HG03378 (cell line): ENCODE results near the gene KCTD17.

Experiments
- ATAC-seq: cut with Tn5 transposase; IDR thresholded peaks from one replicate; pipeline ENCODE4 v1.9.1; 2021; ENCODE audit warnings: mild to moderate bottlenecking, moderate library complexity; ENCODE audit not compliant: unreplicated experiment

KCTD17 gene

DNA sequence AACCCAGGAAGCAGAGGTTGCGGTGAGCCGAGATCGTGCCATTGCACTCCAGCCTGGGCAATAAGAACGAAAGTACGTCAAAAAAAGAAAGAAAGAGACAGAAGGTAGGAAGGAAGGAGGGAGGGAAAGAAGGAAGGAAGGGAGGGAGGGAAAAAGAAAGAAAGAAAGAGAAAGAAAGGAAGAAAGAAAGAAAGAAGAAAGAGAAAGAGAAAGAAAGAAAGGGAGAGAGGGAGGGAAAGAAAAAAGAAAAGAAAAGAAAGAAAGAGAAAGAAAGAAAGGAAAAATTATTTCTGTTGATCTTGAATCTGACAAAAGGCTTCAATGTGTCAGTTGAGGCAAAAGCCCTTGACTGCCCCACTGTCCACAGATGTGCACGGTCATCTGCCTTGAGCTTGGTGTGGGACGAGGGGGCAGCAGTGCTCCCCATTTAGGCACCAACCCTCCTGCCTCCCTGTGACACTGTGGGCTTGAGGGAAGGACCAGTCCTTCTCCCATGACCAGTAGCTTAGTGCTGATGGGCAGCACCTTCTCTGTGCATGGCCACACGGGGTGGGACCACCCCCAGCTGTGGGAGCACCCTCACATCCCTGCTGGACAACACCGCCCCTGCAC is 24.4 kb downstream of the KCTD17 start:
- ATAC-seq: no peak

DNA sequence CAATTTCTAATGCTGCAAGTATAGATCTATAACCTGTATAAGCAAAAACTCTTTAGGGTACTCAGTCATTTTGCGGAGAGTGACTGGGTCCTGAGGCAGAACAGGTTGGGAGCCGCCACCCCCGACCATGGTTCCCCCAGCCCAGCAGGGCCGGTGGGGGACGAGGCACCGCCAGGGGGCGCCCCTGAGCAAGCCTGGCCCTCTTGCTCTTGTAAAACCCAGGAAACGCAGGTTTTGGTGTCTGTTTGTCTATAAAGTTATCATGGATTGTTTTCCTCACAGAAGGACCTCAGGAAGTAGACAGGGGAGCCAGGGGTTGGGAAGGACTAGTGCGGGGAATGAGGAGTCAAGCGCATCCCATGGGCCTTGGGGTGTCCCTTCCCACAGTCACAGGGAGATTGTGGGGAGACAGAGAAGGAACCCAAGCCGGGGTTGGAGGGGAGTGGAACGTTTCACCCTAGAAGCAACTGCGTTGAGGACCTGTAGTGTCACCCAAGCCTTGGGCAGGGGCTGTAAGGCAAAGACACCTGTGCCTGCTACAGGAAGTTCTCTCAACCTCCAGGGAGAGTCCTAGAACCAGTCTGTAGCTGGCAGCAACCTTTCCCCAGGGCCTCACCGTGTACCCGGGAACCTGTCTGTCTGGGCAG is 26.4 kb downstream of the KCTD17 start:
- ATAC-seq: no peak

DNA sequence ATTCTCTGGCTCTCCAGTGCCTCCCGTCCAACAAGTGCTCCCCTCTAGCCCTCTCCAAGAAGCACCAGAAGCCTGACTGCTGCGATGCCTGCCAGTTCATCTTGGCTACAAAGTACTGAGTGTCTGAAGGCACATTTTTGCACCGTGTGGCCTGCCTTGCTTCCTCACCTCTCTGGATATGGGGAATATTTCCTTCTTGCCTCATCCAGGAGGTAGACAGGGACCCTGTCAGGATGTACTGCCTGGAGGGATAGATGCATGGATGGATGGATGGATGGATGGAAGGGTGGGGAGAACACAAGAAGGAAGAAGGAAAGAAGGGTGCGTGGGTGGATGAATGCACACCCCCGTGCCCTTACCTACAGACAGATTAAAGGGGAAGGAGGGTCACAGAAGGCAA is 27.6 kb downstream of the KCTD17 start:
- ATAC-seq: no peak

GRCh38 chr22:37079668-37080171 is 28.2 kb downstream of the KCTD17 start:
- no peak for ATAC-seq

DNA sequence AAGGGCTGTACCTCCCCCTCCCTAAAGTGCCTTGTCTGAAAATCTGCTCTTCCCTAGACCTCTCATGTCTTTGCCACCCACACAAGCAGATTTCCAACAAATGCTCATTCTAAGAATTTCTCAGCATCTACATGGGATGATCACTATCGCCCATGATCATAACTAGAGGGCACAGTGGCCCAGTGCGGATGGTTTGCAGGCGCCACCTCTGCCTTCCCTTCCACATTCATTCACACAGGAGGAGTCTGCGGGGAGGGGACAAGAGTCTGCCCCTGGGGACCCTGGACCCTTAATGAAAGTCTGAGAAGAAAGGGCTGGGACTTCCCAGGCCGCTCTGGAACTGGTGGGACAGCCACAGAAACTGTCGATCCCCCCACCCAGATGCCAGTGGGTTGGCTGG is 28.9 kb downstream of the KCTD17 start:
- ATAC-seq: no peak

DNA sequence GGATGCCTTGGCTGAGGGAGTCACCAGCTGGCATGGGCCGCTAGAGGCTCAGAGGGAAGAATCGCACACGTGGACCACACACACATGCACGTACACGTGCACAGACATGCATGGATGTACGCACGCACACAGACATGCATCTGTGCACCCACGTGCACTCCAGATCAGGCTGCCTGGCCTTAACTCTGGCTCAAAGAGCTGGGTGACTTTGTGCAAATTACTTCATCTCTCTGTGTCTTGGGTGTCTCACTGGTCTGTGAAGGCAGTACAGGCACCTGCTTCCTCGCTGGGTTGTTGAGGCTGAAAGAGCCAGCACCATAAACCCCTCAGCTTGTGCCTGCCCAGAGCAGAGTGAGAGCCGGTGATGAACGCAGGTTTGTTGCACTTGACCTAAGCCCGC is 29.3 kb downstream of the KCTD17 start:
- ATAC-seq: no peak

DNA sequence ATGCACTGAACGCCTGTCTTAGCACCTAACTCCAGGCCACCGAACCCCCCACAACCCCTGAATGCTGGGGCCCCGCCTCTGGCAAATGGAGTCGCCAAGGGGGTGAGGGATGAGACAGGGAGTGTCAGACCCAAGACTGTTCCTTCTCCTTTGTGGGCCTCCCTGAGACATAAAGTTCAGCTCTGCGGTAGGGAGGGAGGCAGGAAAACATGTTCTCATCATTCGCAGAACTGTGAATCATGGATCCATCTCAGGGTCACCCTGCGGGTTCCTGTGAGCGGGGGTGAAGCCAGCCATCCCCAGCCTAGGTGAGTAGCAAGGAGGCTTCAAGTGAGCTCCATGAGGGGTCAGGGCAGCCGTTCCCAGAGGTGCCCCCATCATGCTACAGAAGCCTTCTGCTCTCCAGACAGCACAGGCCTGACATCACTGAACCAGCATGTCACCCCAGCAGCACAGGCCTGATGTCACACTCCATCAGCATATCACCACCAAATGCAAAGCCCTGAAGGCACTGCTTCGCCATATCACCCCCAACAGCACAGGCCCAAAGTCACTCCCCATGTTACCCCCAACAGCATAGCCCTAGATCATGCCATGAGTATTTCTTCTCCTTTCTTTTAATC is 30.8 kb downstream of the KCTD17 start:
- ATAC-seq: no peak

- ATAC-seq: no peak
Observed at GRCh38 chr22:37083914-37084313, 32.4 kb downstream of the KCTD17 start.

GRCh38 chr22:37084385-37084784 is 32.8 kb downstream of the KCTD17 start:
- ATAC-seq: no peak

DNA sequence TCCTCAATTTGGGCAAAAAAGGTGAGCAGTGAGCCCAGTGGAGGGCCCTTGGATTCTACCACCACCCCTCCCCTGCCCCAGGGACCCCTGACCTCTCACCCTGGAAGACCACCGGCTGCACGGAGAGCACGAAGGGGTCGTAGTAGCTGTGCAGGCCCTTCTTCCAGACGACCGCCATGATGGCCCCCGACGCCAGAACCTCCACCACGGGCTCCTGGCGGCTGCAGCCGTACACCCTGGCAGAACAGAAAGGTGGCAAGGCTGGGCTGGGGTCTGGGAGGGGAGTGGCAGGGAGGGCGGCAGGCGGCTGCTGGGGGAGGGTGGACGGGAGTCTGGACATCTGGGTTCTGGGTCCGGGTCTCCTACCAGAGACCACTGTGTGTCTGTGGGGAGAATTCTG is 34.6 kb downstream of the KCTD17 start:
- no peak for ATAC-seq

- ATAC-seq: no peak
Observed at GRCh38 chr22:37088108-37088605, 36.6 kb downstream of the KCTD17 start.

- ATAC-seq: no peak
Observed at GRCh38 chr22:37088750-37089408, 37.3 kb downstream of the KCTD17 start.

- no peak for ATAC-seq
Observed at GRCh38 chr22:37089434-37089833, 37.9 kb downstream of the KCTD17 start.

- no peak for ATAC-seq
Observed at GRCh38 chr22:37090920-37091695, 39.6 kb downstream of the KCTD17 start.

DNA sequence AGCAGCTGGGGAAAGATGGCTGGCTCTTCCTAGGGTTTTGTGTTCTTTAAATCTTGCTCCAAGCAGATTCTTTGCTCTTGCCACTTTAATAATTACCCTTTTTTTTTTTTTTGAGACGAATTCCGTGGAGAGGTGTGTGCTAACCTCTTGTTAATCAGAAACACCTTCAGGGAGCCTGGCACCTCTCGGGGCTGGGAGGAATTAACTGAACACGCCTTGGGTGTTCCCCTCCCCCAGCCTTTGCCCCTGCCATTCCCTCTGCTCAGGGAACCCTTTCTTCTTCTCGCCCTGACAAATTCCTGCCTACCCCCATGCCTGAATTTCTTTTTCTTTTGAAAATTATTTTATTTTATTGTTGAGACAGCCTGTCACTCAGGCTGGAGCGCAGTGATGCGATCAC is 40.5 kb downstream of the KCTD17 start:
- ATAC-seq: no peak

- ATAC-seq: no peak
Observed at GRCh38 chr22:37092997-37093396, 41.5 kb downstream of the KCTD17 start.

DNA sequence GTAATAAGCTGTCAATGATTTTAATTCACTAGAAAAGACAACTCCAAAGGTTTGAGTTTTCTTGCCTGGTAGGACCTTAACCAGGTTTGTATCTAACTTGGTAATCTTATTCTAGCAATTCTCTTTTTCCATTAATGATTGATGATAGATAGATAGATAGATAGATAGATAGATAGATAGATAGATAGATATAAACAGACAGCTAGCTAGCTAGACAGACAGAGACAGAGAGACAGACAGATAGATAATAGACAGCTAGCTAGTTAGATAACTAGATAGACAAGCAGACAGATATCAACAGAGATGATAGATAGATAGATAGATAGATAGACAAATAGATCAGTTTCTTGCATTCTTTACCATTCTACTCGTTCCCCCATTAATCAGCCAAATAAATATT is 42.7 kb downstream of the KCTD17 start:
- ATAC-seq: no peak

DNA sequence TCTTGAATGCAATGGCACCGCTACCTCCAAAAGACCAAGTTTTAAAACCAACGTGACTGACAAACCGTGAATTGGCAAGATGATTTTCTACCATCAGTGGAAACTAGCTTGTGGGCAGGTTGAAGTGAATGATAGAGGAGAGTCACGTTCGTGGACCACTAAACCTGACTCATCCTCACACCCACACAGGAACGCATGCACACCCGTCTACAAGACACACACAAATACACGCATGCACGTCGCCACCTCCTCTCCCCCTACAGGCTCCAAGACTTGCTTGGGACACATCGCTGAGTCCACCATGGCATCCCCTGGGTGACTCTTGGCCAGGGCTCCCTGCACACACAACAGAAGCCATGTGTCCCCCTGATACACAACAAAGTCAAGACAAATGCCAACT is 43.6 kb downstream of the KCTD17 start:
- no peak for ATAC-seq

DNA sequence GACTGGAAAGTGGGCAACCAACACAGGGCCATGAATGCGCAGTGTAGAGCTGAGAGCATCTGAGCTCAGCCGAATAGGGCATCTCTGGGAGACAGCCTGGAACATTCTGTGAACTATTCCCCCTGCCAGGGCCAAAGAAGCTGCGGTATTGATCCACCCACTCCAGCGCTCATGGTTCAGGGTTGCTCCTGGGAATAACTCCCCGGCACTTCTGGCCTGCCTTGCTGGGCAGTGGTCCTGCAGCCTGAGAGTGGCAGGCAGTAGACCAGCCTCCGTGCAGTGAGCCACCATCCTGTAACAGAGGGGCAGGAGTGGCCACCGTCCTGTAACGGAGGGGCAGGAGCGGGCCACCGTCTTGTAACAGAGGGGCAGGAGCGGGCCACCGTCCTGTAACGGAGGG is 45.8 kb downstream of the KCTD17 start:
- ATAC-seq: no peak

GRCh38 chr22:37098976-37099591 is 47.5 kb downstream of the KCTD17 start:
- no peak for ATAC-seq
